Aorta (tissue), 5 donors: ENCODE measurements around the gene SIPA1L3. TPM values are rescaled to one million over a fixed set of nuclear protein-coding genes. Genes with fewer than 3 reads are reported as not detected.
"Not testable (repeated sequence)": the region's sequence is repeated elsewhere in the genome, so short reads cannot be mapped to it uniquely, and the experiment has no call there.

Source experiments
- ATAC-seq: fragments of 200-7000 bp; cut with Tn5 transposase; one replicate; pipeline ENCODE4 v1.9.1; 2022; ENCODE audit warnings: moderate library complexity; ENCODE audit not compliant: low FRiP score
- DNase-seq, 2 donors: peaks; one replicate each; pipeline ENCODE4 v3.0.0-alpha.2; 2020
- H3K27ac ChIP-seq, 2 donors: one replicate each; pipeline ENCODE4 v1.5.1; 2013; ENCODE audit warnings: low read length in 2 of 2, mild to moderate bottlenecking in 2 of 2, moderate library complexity in 2 of 2, control low read depth in 1 of 2, inconsistent platforms in 1 of 2, low read depth in 1 of 2
- H3K27me3 ChIP-seq, 2 donors: one replicate each; pipeline ENCODE4 v1.6.1; 2013; ENCODE audit warnings: control low read depth in 1 of 2, low read length in 1 of 2, mild to moderate bottlenecking in 1 of 2, moderate library complexity in 1 of 2; ENCODE audit not compliant: insufficient read depth in 2 of 2, control insufficient read depth in 1 of 2
- H3K36me3 ChIP-seq, 2 donors: one replicate each; pipeline ENCODE4 v1.6.1; 2013; ENCODE audit warnings: control low read depth in 1 of 2, low read length in 1 of 2, mild to moderate bottlenecking in 1 of 2; ENCODE audit not compliant: insufficient read depth in 2 of 2, control insufficient read depth in 1 of 2
- H3K4me1 ChIP-seq, 2 donors: one replicate each; pipeline ENCODE4 v1.6.1; 2013; ENCODE audit warnings: low read length in 2 of 2, control low read depth in 1 of 2, mild to moderate bottlenecking in 1 of 2, moderate library complexity in 1 of 2; ENCODE audit not compliant: insufficient read depth in 2 of 2, control insufficient read depth in 1 of 2
- H3K4me3 ChIP-seq, 2 donors: one replicate each; pipeline ENCODE4 v1.5.1; 2013; ENCODE audit warnings: low read length in 2 of 2, control low read depth in 1 of 2, mild to moderate bottlenecking in 1 of 2
- H3K9me3 ChIP-seq: one replicate; pipeline ENCODE4 v1.6.1; 2013; ENCODE audit warnings: mild to moderate bottlenecking, low read length; ENCODE audit not compliant: control insufficient read depth
- WGBS, 2 donors: extraction: QIAGEN DNeasy Blood & Tissue Kit; methylation state at CpG; one replicate each; pipeline ENCODE4 v1.1.7; 2013; 5-methylcytosine and 5-hydroxymethylcytosine counted together
- intact Hi-C, 2 donors: fragments of 100-400 bp; cut with DNase I; formaldehyde crosslinking; loops; one replicate each; pipeline versions ENCODE4 v1.14.2 to v1.15.0; 2022
- polyA plus RNA-seq, 2 donors: library from polyadenylated mRNA; stranded (reverse); fragments of 200-250 nt; gene quantifications; one replicate each; pipeline ENCODE4 v1.2.3, GENCODE V29; 2013
- total RNA-seq, 2 donors: library from RNA; stranded (reverse); fragmentation: NEBNext Ultra II Directional; extraction: Animal tissue kit (Norgen Biotek cat#: 25700); gene quantifications; one replicate each; pipeline ENCODE4 v1.2.1, GENCODE V29; 2021
- donor health status: healthy with polysubstance abuse.
- donor health status: Bipolar disorder and iron deficiency.
- donor health status: DM: no; HTN: no; CAD: no.
- donor health status: DM: no; HTN: no; CAD: no.
- donor health status: DM: yes; HTN: yes; CAD: no.

SIPA1L3 gene
- total and polyA plus RNA-seq, 4 donors, result 1.3 to 20.9 (median 11.2) TPM

- Histone ChIP-seq H3K9me3 (no peaks in the 10 kb centered on the region), H3K36me3 (no peaks in the 10 kb centered on the region), H3K4me1 (no peaks in the 10 kb centered on the region), H3K4me3 (no peak overlapping the region), H3K27me3 (no peaks in the 10 kb centered on the region), H3K27ac (no peak overlapping the region)
- ATAC-seq (peak; percentile 48), DNase-seq (no peak)
- 74 to 79% methylated on average over 21 of the region's 21 CpGs for WGBS, 2 donors
- intact Hi-C loops, result no loop called here
Measured at GRCh38 chr19:38062959-38063761, 156.2 kb downstream of the SIPA1L3 start.

- Histone ChIP-seq H3K27ac (no peak overlapping the region), H3K4me3 (no peak overlapping the region), H3K27me3 (no peaks in the 10 kb centered on the region), H3K9me3 (no peaks in the 10 kb centered on the region), H3K4me1 (no peaks in the 10 kb centered on the region), H3K36me3 (no peaks in the 10 kb centered on the region)
- DNase-seq, result no peak
- ATAC-seq, result no peak
- intact Hi-C loops, result no loop called here
- WGBS, 2 donors, result 87 to 90% methylated on average over 6 of the region's 6 CpGs
Measured at GRCh38 chr19:38063928-38064327, 156.9 kb downstream of the SIPA1L3 start.

- H3K4me1 ChIP-seq, result no peaks in the 10 kb centered on the region
- no peak for ATAC-seq
- H3K27me3 ChIP-seq, result no peaks in the 10 kb centered on the region
- H3K9me3 ChIP-seq, result no peaks in the 10 kb centered on the region
- 90 to 91% methylated on average over 7 of the region's 7 CpGs for WGBS, 2 donors
- intact Hi-C loops, result no loop called here
- no peak for DNase-seq
- no peaks in the 10 kb centered on the region for H3K36me3 ChIP-seq
- H3K4me3 ChIP-seq, result no peak overlapping the region
- no peak overlapping the region for H3K27ac ChIP-seq
Measured at GRCh38 chr19:38064661-38065425, 157.8 kb downstream of the SIPA1L3 start.

GRCh38 chr19:38065775-38066174, 158.8 kb downstream of the SIPA1L3 start:
- H3K9me3 ChIP-seq, H3K36me3 ChIP-seq, DNase-seq, ATAC-seq, H3K27ac ChIP-seq, H3K4me3 ChIP-seq, H3K27me3 ChIP-seq, intact Hi-C loops, H3K4me1 ChIP-seq: not testable (repeated sequence)
- WGBS, 2 donors, result 87% methylated on average over 7 of the region's 7 CpGs

DNA sequence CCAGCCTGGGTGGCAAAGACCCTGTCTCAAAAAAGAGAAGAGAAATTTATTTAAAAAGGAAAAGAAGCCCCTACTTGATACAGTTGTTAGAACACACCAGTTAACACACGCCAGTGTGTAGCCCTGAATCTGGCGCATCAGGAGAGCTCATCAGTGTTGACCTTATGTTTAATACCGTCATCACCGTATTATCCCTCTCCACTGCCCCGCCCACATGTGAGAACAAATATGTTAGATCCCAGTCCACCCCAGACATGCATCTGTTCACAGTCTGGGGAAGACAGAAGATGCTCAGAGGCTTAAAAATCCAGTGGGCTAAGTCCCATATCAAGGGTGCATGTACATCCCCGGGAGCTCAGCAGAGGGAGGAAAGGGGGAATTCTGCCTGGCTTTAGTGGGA, 161.8 kb downstream of the SIPA1L3 start:
- no peaks in the 10 kb centered on the region for H3K36me3 ChIP-seq
- intact Hi-C loops, result no loop called here
- ATAC-seq (no peak), DNase-seq (no peak)
- no peaks in the 10 kb centered on the region for H3K4me1 ChIP-seq
- no peak overlapping the region for H3K27ac ChIP-seq
- H3K27me3 ChIP-seq, result no peaks in the 10 kb centered on the region
- no peaks in the 10 kb centered on the region for H3K9me3 ChIP-seq
- WGBS, 2 donors, result 93 to 94% methylated on average over 6 of the region's 6 CpGs
- no peak overlapping the region for H3K4me3 ChIP-seq

- no peak for ATAC-seq
- 68 to 72% methylated on average over 3 of the region's 3 CpGs for WGBS, 2 donors
- DNase-seq, result no peak
- Histone ChIP-seq H3K27me3 (no peaks in the 10 kb centered on the region), H3K4me1 (no peaks in the 10 kb centered on the region), H3K9me3 (no peaks in the 10 kb centered on the region), H3K4me3 (no peak overlapping the region), H3K36me3 (no peaks in the 10 kb centered on the region), H3K27ac (no peak overlapping the region)
- intact Hi-C loops, result no loop called here
Measured at GRCh38 chr19:38070573-38070972, 163.6 kb downstream of the SIPA1L3 start.

DNA sequence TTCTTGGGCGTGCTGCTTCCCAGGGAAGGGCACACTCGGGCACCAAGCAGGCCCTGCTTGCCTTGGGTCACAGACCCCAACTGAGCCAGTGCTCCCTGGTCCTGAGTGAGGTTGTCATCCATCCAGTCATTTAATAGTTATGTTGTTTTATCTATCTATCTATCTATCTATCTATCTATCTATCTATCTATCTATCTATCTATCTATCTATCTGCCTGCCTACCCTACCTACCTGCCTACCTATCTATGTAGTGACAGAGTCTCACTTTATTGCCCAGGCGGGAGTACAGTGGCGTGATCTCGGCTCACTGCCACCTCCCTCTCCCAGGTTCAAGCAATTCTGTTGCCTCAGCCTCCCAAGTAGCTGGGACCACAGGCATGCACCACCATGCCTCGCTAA, 164.0 kb downstream of the SIPA1L3 start:
- WGBS, 2 donors, result 97% methylated on average over 6 of the region's 6 CpGs
- H3K4me1 ChIP-seq, H3K4me3 ChIP-seq, H3K27me3 ChIP-seq, H3K36me3 ChIP-seq, H3K27ac ChIP-seq, H3K9me3 ChIP-seq, ATAC-seq, intact Hi-C loops, DNase-seq: not testable (repeated sequence)

- no peaks in the 10 kb centered on the region for H3K4me1 ChIP-seq
- ATAC-seq (no peak), DNase-seq (no peak)
- no peaks in the 10 kb centered on the region for H3K36me3 ChIP-seq
- H3K9me3 ChIP-seq, result no peaks in the 10 kb centered on the region
- H3K27me3 ChIP-seq, result no peaks in the 10 kb centered on the region
- intact Hi-C loops, result no loop called here
- H3K27ac ChIP-seq, result no peak overlapping the region
- WGBS, 2 donors, result 94 to 97% methylated on average over 5 of the region's 5 CpGs
- no peak overlapping the region for H3K4me3 ChIP-seq
Measured at GRCh38 chr19:38071647-38072046, 164.6 kb downstream of the SIPA1L3 start.
